ENCODE measurements around the gene MAT2B.

The MAT2B gene

DNA sequence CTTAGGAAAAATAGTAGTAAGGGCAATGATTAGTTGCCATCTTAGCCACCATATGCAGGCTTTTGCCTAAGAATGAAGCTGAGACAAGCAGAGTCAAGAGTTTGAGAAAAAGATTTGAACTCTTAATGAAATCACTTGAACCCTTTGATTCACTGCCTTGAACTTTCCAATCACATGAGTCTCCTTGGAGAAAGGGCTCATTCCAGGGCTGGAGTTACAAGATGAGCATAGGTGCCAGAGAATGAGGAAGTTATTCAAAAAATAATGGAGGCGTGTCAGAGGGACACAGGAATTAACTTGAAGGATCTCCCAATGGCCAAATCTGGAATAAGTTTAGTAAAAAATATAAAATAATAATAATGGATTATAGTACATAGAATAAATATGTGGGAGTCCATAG, 35.3 kb downstream of the MAT2B start:
- CTCF ChIA-PET: no interaction called here
- DNase-seq (ENCODE audit: extremely low spot score): no peak
- POLR2A ChIA-PET: no interaction called here
- no peak for TF ChIP-seq FOXK2 (IDR thresholded peaks at IDR 0.05)
- no peak for TF ChIP-seq FOXM1 (IDR thresholded peaks at IDR 0.05; ENCODE audit: borderline replicate concordance)
- no peak for TF ChIP-seq LEF1 (IDR thresholded peaks at IDR 0.05; ENCODE audit: borderline replicate concordance)
- TF ChIP-seq ELF4 (IDR thresholded peaks at IDR 0.05): no peak
- no peak for TF ChIP-seq SP1 (IDR thresholded peaks at IDR 0.05)
- no peak for TF ChIP-seq TARDBP (IDR thresholded peaks at IDR 0.05)
- TF ChIP-seq SUZ12 (IDR thresholded peaks at IDR 0.05): no peak
- TF ChIP-seq, protein P1, sequence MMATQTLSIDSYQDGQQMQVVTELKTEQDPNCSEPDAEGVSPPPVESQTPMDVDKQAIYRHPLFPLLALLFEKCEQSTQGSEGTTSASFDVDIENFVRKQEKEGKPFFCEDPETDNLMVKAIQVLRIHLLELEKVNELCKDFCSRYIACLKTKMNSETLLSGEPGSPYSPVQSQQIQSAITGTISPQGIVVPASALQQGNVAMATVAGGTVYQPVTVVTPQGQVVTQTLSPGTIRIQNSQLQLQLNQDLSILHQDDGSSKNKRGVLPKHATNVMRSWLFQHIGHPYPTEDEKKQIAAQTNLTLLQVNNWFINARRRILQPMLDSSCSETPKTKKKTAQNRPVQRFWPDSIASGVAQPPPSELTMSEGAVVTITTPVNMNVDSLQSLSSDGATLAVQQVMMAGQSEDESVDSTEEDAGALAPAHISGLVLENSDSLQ (IDR thresholded peaks at IDR 0.05): no peak
- TF ChIP-seq FOXA1 (IDR thresholded peaks at IDR 0.05): no peak
- TF ChIP-seq ZNF384 (IDR thresholded peaks at IDR 0.05): no peak
- TF ChIP-seq ARNT (IDR thresholded peaks at IDR 0.05): no peak
- no peak for TF ChIP-seq L3MBTL2 (conservative IDR thresholded peaks at IDR 0.05)
- no peak for TF ChIP-seq BHLHE40 (IDR thresholded peaks at IDR 0.05; ENCODE audit: borderline replicate concordance)
- no peak for TF ChIP-seq CTBP1 (IDR thresholded peaks at IDR 0.05; ENCODE audit: borderline replicate concordance)
- no peak for TF ChIP-seq NFRKB (IDR thresholded peaks at IDR 0.05)
- TF ChIP-seq HDGF (IDR thresholded peaks at IDR 0.05; ENCODE audit: borderline replicate concordance): no peak

DNA sequence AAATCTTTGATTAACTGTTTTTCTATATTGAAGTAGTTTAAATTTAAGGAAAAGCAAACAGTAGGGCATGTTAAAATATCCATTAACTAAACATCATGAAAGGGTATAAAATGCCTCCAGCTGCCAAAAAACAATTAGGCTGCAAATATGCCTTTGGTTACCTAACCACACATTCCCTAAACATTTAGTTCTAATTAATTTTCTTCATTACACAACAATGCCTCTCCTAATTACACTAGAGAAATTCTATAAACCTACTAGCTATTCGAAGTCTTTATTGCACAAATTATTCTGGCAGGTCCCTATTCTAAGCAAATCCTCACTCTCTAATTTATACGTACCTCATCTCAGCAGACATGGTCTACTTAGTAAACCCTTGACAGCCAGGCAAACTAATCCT, 37.4 kb downstream of the MAT2B start:
- ChIA-PET POLR2A (no interaction called here), CTCF (no interaction called here)

GRCh38 chr5:163544041-163544440, 38.6 kb downstream of the MAT2B start:
- CTCF ChIA-PET: no interaction called here
- TF ChIP-seq HDGF (IDR thresholded peaks at IDR 0.05; ENCODE audit: borderline replicate concordance) (no peak), ZNF384 (IDR thresholded peaks at IDR 0.05) (no peak), FOXM1 (IDR thresholded peaks at IDR 0.05; ENCODE audit: borderline replicate concordance) (no peak), L3MBTL2 (conservative IDR thresholded peaks at IDR 0.05) (no peak), SUZ12 (IDR thresholded peaks at IDR 0.05) (no peak), ELF4 (IDR thresholded peaks at IDR 0.05) (no peak), NFRKB (IDR thresholded peaks at IDR 0.05) (no peak), ARNT (IDR thresholded peaks at IDR 0.05) (no peak), FOXK2 (IDR thresholded peaks at IDR 0.05) (no peak), TARDBP (IDR thresholded peaks at IDR 0.05) (no peak), FOXA1 (IDR thresholded peaks at IDR 0.05) (no peak), CTBP1 (IDR thresholded peaks at IDR 0.05; ENCODE audit: borderline replicate concordance) (no peak), BHLHE40 (IDR thresholded peaks at IDR 0.05; ENCODE audit: borderline replicate concordance) (no peak), SP1 (IDR thresholded peaks at IDR 0.05) (no peak), LEF1 (IDR thresholded peaks at IDR 0.05; ENCODE audit: borderline replicate concordance) (no peak)
- TF ChIP-seq, protein P1 (IDR thresholded peaks at IDR 0.05): no peak
- POLR2A ChIA-PET: no interaction called here
- no peak for DNase-seq (ENCODE audit: extremely low spot score)

More for the DNA sequence above, 37.4 kb downstream of the MAT2B start:
- no peak for DNase-seq (ENCODE audit: extremely low spot score)
- TF ChIP-seq TARDBP (IDR thresholded peaks at IDR 0.05): no peak
- TF ChIP-seq SP1 (IDR thresholded peaks at IDR 0.05): no peak
- no peak for TF ChIP-seq LEF1 (IDR thresholded peaks at IDR 0.05; ENCODE audit: borderline replicate concordance)
- no peak for TF ChIP-seq FOXM1 (IDR thresholded peaks at IDR 0.05; ENCODE audit: borderline replicate concordance)
- TF ChIP-seq HDGF (IDR thresholded peaks at IDR 0.05; ENCODE audit: borderline replicate concordance): no peak
- TF ChIP-seq CTBP1 (IDR thresholded peaks at IDR 0.05; ENCODE audit: borderline replicate concordance): no peak
- no peak for TF ChIP-seq BHLHE40 (IDR thresholded peaks at IDR 0.05; ENCODE audit: borderline replicate concordance)
- no peak for TF ChIP-seq ARNT (IDR thresholded peaks at IDR 0.05)

DNA sequence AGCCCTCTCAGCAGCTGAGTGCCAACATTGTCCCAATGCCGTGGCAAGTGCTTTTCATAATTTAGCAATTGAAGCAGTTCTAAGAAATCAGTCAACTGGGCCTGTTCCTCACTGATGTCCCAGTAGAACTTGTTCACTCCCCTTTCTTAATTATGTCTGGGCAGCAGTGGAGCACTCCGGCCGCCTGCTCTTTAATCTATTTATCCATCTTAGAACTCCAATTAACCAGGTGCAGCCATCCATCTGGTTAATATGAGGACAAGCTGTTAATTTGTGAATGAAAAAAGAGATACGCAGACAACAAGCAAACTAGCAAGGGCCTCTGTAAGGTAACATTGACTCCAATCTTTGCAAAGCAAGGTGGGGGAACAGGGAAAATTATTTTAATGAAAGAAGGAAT, 39.4 kb downstream of the MAT2B start:
- ChIA-PET POLR2A (no interaction called here), CTCF (no interaction called here)
- TF ChIP-seq FOXA1 (IDR thresholded peaks at IDR 0.05) (no peak), LEF1 (IDR thresholded peaks at IDR 0.05; ENCODE audit: borderline replicate concordance) (no peak), FOXK2 (IDR thresholded peaks at IDR 0.05) (no peak), FOXM1 (IDR thresholded peaks at IDR 0.05; ENCODE audit: borderline replicate concordance) (no peak), L3MBTL2 (conservative IDR thresholded peaks at IDR 0.05) (no peak), SUZ12 (IDR thresholded peaks at IDR 0.05) (no peak), TARDBP (IDR thresholded peaks at IDR 0.05) (no peak), CTBP1 (IDR thresholded peaks at IDR 0.05; ENCODE audit: borderline replicate concordance) (no peak), ELF4 (IDR thresholded peaks at IDR 0.05) (no peak), NFRKB (IDR thresholded peaks at IDR 0.05) (no peak), BHLHE40 (IDR thresholded peaks at IDR 0.05; ENCODE audit: borderline replicate concordance) (no peak), ARNT (IDR thresholded peaks at IDR 0.05) (no peak), HDGF (IDR thresholded peaks at IDR 0.05; ENCODE audit: borderline replicate concordance) (no peak), ZNF384 (IDR thresholded peaks at IDR 0.05) (no peak), SP1 (IDR thresholded peaks at IDR 0.05) (no peak)
- TF ChIP-seq, protein P1 (IDR thresholded peaks at IDR 0.05): no peak
- no peak for DNase-seq (ENCODE audit: extremely low spot score)

DNA sequence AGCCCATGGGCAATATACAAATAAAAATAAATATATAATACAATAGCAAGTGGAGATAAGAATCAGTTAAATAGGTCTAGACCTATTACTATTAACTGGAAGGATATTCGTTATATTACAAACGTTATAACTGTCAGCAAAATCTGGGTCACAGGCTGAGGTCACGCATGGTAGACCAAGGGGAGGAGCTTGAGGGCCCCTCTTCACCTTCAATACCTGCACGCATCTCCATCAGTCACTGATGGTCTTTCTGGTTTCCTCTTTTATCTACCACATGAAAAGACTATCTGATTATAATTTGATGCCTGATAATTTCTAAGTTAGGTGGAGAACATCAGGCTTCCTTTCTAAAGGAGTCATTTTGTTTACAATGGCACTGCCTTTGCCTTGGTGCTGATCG, 43.2 kb downstream of the MAT2B start:
- CTCF ChIA-PET: no interaction called here
- no peak for DNase-seq (ENCODE audit: extremely low spot score)
- TF ChIP-seq LEF1 (IDR thresholded peaks at IDR 0.05; ENCODE audit: borderline replicate concordance) (no peak), ZNF384 (IDR thresholded peaks at IDR 0.05) (no peak), NFRKB (IDR thresholded peaks at IDR 0.05) (no peak), CTBP1 (IDR thresholded peaks at IDR 0.05; ENCODE audit: borderline replicate concordance) (no peak), SP1 (IDR thresholded peaks at IDR 0.05) (no peak), FOXM1 (IDR thresholded peaks at IDR 0.05; ENCODE audit: borderline replicate concordance) (no peak), SUZ12 (IDR thresholded peaks at IDR 0.05) (no peak), BHLHE40 (IDR thresholded peaks at IDR 0.05; ENCODE audit: borderline replicate concordance) (no peak), ELF4 (IDR thresholded peaks at IDR 0.05) (no peak), HDGF (IDR thresholded peaks at IDR 0.05; ENCODE audit: borderline replicate concordance) (no peak), FOXK2 (IDR thresholded peaks at IDR 0.05) (no peak), ARNT (IDR thresholded peaks at IDR 0.05) (no peak), FOXA1 (IDR thresholded peaks at IDR 0.05) (no peak), L3MBTL2 (conservative IDR thresholded peaks at IDR 0.05) (no peak), TARDBP (IDR thresholded peaks at IDR 0.05) (no peak)
- TF ChIP-seq, protein P1 (IDR thresholded peaks at IDR 0.05): no peak
- POLR2A ChIA-PET: no interaction called here

Measured in HEK293T (cell line).